Measurements from ENCODE around the gene ZNF586.
"Not testable (repeated sequence)": the region's sequence is repeated elsewhere in the genome, so short reads cannot be mapped to it uniquely, and the experiment has no call there.

ZNF586 gene

GRCh38 chr19:57769345-57770131, at the start of gene ZNF586:
Gene ZNF586, plus strand, starts transcription at chr19:57769676. Its CDS starts 167 bp downstream, at chr19:57769843.
- peak; percentile 47 to 65 (median 61) for DNase-seq (ENCODE audit: low read depth in 2 of 3, low spot score in 2 of 3)

GRCh38 chr19:57719901-57720519, 49.5 kb upstream of the ZNF586 start:
- no peak for DNase-seq (ENCODE audit: low read depth in 2 of 3, low spot score in 2 of 3)

GRCh38 chr19:57720878-57721277, 48.6 kb upstream of the ZNF586 start:
- DNase-seq (ENCODE audit: low read depth in 2 of 3, low spot score in 2 of 3), result no peak

- peak in 1 of 3 experiments; percentile 11 for DNase-seq (ENCODE audit: low read depth in 2 of 3, low spot score in 2 of 3)
Observed at GRCh38 chr19:57738320-57738719, 31.2 kb upstream of the ZNF586 start.

- not testable (repeated sequence) for DNase-seq (ENCODE audit: low read depth in 2 of 3, low spot score in 2 of 3)
Observed at GRCh38 chr19:57738770-57739169, 30.7 kb upstream of the ZNF586 start.

GRCh38 chr19:57746580-57747471, 22.6 kb upstream of the ZNF586 start, which contains the start of gene ZNF776:
Gene ZNF776, plus strand, starts transcription at chr19:57746815. Its CDS starts 244 bp downstream, at chr19:57747059.
- DNase-seq (ENCODE audit: low read depth in 2 of 3, low spot score in 2 of 3), result peak; percentile 29 to 61 (median 56)

GRCh38 chr19:57747472-57747807, 22.0 kb upstream of the ZNF586 start:
- no peak for DNase-seq (ENCODE audit: low read depth in 2 of 3, low spot score in 2 of 3)

GRCh38 chr19:57748029-57748428, 21.4 kb upstream of the ZNF586 start:
- no peak for DNase-seq (ENCODE audit: low read depth in 2 of 3, low spot score in 2 of 3)

GRCh38 chr19:57754091-57754673, 15.3 kb upstream of the ZNF586 start:
- DNase-seq (ENCODE audit: low read depth in 2 of 3, low spot score in 2 of 3), result no peak

GRCh38 chr19:57755031-57755430, 14.4 kb upstream of the ZNF586 start:
- DNase-seq (ENCODE audit: low read depth in 2 of 3, low spot score in 2 of 3), result no peak

- DNase-seq (ENCODE audit: low read depth in 2 of 3, low spot score in 2 of 3), result no peak
Observed at GRCh38 chr19:57757941-57758340, 11.5 kb upstream of the ZNF586 start.

- DNase-seq (ENCODE audit: low read depth in 2 of 3, low spot score in 2 of 3), result no peak
Observed at GRCh38 chr19:57759096-57759495, 10.4 kb upstream of the ZNF586 start.

GRCh38 chr19:57771417-57771816, 1.9 kb downstream of the ZNF586 start:
- no peak for DNase-seq (ENCODE audit: low read depth in 2 of 3, low spot score in 2 of 3)

- DNase-seq (ENCODE audit: low read depth in 2 of 3, low spot score in 2 of 3), result no peak
Observed at GRCh38 chr19:57773488-57773887, 4.0 kb downstream of the ZNF586 start.

GRCh38 chr19:57776764-57777296, 7.4 kb downstream of the ZNF586 start:
- no peak for DNase-seq (ENCODE audit: low read depth in 2 of 3, low spot score in 2 of 3)

- no peak for DNase-seq (ENCODE audit: low read depth in 2 of 3, low spot score in 2 of 3)
Observed at GRCh38 chr19:57778336-57778735, 8.9 kb downstream of the ZNF586 start.

GRCh38 chr19:57779220-57779845, 9.9 kb downstream of the ZNF586 start:
- DNase-seq (ENCODE audit: low read depth in 2 of 3, low spot score in 2 of 3), result no peak

- DNase-seq (ENCODE audit: low read depth in 2 of 3, low spot score in 2 of 3), result no peak
Observed at GRCh38 chr19:57786286-57786685, 16.8 kb downstream of the ZNF586 start.

GRCh38 chr19:57786906-57787305, 17.4 kb downstream of the ZNF586 start:
- no peak for DNase-seq (ENCODE audit: low read depth in 2 of 3, low spot score in 2 of 3)

GRCh38 chr19:57788114-57788692, 18.7 kb downstream of the ZNF586 start:
- no peak for DNase-seq (ENCODE audit: low read depth in 2 of 3, low spot score in 2 of 3)
